D721Med (cell line): ENCODE data around the gene PTPRM.

Source experiments
- DNase-seq: peaks from one replicate; pipeline ENCODE4 v3.0.0; 2011; ENCODE audit warnings: low spot score; ENCODE audit not compliant: insufficient read length
- FAIRE-seq: peaks from 2 replicates; lab custom pipeline; 2011; peaks lifted over from hg19 to GRCh38; lab: Jason Lieb, UNC
- CTCF ChIP-seq: IDR thresholded peaks from 2 replicates; pipeline ENCODE4 v1.5.1; 2012; ENCODE audit warnings: mild to moderate bottlenecking, control low read depth; ENCODE audit not compliant: insufficient read depth; ENCODE audit errors: missing control alignments

PTPRM gene

DNA sequence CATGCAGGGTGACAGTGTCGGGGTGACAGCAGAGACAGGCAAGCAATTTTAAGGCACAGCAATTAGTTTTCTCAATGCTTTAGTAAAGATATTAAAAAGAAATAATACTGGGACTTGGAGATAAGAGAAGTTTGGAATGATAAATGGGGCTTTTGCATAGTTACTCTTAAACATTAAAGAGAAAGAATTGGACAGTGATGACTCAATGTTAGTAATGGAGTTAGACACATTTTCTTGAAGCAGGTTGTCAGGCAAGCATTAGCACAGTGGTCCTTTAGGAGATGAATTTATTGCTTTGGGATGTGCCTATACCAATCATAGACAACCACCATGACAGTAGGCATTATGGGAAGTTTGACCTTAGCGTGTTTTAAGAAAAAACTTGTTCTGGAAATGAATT is 813.8 kb downstream of the PTPRM start:
- TF ChIP-seq CTCF: no peak
- no peak for FAIRE-seq
- DNase-seq: no peak

DNA sequence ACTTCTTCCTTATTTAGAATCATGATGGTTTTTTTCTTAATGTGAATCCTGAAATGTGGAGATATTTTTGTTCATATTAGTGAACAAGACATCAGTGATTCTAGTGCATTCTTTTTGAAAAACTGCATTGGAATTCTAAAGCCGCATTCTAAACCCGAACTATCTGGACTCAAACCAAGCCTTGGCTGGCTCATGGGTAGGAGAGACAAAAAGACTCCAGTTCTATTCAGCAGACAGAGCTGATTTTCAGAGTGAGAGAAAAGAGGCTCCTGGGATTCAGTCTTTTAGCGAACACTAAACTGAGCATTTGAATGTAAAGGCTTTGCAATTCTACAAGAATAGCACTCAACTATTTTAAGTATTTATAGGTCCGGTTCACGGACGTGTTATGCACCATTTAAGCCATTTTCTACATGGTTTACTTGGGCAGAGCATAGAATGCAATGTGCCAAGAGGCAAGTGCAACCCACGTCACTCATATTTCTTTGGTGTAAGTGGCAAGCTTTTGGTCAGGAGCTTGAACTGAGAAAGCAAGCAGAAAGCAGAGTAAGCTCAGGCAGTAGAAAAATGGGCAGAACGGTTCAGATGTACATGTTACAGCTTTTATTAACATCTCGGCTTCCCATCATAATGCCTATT is 814.8 kb downstream of the PTPRM start:
- DNase-seq (no peak), FAIRE-seq (no peak)
- no peak for TF ChIP-seq CTCF

DNA sequence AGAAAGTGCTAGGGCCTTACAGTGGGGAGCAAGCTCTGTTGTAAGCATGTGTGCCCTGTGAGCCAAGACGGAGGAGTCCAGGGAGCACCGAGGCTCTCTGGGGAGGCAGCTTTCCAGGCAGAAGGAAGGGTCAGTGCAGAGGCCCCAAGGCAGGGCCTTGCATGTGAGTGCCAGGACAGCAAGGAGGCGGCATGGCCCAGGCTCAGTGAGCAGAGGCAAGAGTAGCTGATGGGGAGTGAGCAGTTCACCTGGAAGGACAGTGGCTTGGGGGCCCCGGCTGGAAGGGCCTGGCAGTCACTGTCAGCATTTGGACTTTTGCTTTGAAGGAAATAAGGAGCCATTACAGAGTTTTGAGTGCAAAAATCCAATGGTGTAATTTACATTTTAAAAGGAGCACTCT is 818.3 kb downstream of the PTPRM start:
- FAIRE-seq: no peak
- no peak for DNase-seq
- TF ChIP-seq CTCF: no peak

- no peak for TF ChIP-seq CTCF
- no peak for DNase-seq
- no peak for FAIRE-seq
These were observed 819.7 kb downstream of the PTPRM start for GRCh38 chr18:8386669-8387380.

GRCh38 chr18:8389391-8390340 is 822.5 kb downstream of the PTPRM start:
- FAIRE-seq (peak; percentile 93), DNase-seq (peak; percentile 82)
- peak; percentile 78 for TF ChIP-seq CTCF

GRCh38 chr18:8391068-8391467 is 824.0 kb downstream of the PTPRM start:
- no peak for FAIRE-seq
- no peak for DNase-seq
- TF ChIP-seq CTCF: no peak
